H1 (cell line): ENCODE results near the gene MYO18A. TPM values are rescaled to one million over a fixed set of nuclear protein-coding genes. Genes with fewer than 3 reads are reported as not detected.

Experiments
- CTCF ChIA-PET: fragments of 300-600 bp; sonication (Branson Sonifier 250); formaldehyde crosslinking; loops from one replicate; lab custom pipeline; 2021; ENCODE audit not compliant: partially characterized antibody; lab: Charles Lee
- POLR2A ChIA-PET: fragments of 300-600 bp; sonication (Branson Sonifier 250); formaldehyde crosslinking; loops from one replicate; lab custom pipeline; 2021; ENCODE audit warnings: inconsistent platforms; ENCODE audit not compliant: partially characterized antibody; lab: Charles Lee
- DNase-seq, 2 experiments: peaks; one replicate each; pipeline versions ENCODE4 v3.0.0 to v3.0.0-alpha.2; 2010 to 2022; ENCODE audit warnings: low spot score in 2 of 2, low read depth in 1 of 2, mixed read lengths in 1 of 2
- FAIRE-seq: peaks from 2 replicates; lab custom pipeline; 2011; peaks lifted over from hg19 to GRCh38; lab: Jason Lieb, UNC
- H2AFZ ChIP-seq: 2 replicates; pipeline ENCODE4 v1.8.1; 2012; ENCODE audit warnings: low read length, inconsistent platforms
- H2AK5ac ChIP-seq: 2 replicates; pipeline ENCODE4 v1.6.1; 2013; ENCODE audit warnings: low read depth, low read length
- H2BK120ac ChIP-seq: replicated peaks from 2 replicates; pipeline ENCODE3; 2013; ENCODE audit warnings: low read depth, low read length, inconsistent platforms
- H2BK12ac ChIP-seq: 2 replicates; pipeline ENCODE4 v1.6.1; 2013; ENCODE audit warnings: low read depth, low read length
- H2BK15ac ChIP-seq: 2 replicates; pipeline ENCODE4 v1.6.1; 2013; ENCODE audit warnings: low read length
- H2BK20ac ChIP-seq: 2 replicates; pipeline ENCODE4 v1.6.1; 2013; ENCODE audit warnings: low read length
- H2BK5ac ChIP-seq: 2 replicates; pipeline ENCODE4 v1.6.1; 2013; ENCODE audit warnings: low read depth, low read length
- H3K14ac ChIP-seq: 2 replicates; pipeline ENCODE4 v1.6.1; 2013; ENCODE audit warnings: inconsistent platforms; ENCODE audit not compliant: insufficient read length
- H3K18ac ChIP-seq: 2 replicates; pipeline ENCODE4 v1.6.1; 2013; ENCODE audit warnings: low read length; ENCODE audit errors: extremely low read depth
- H3K23ac ChIP-seq: 2 replicates; pipeline ENCODE4 v1.6.1; 2013; ENCODE audit warnings: inconsistent platforms; ENCODE audit not compliant: insufficient read length
- H3K23me2 ChIP-seq: 2 replicates; pipeline ENCODE4 v1.6.1; 2013; ENCODE audit warnings: low read depth, low read length
- H3K27ac ChIP-seq: 2 replicates; pipeline ENCODE4 v1.6.1; 2011; ENCODE audit warnings: low read depth, low read length, inconsistent platforms
- H3K27me3 ChIP-seq, 4 experiments: replicated peaks in 1 of 4; 1 replicate in 1 of 4; 2 replicates in 3 of 4; pipeline versions ENCODE4 v1.6.1 to v1.8.1; 2011 to 2013; ENCODE audit warnings: low read length in 3 of 4, mild to moderate bottlenecking in 3 of 4, inconsistent platforms in 2 of 4, mixed read lengths in 2 of 4, moderate library complexity in 1 of 4; ENCODE audit not compliant: control insufficient read depth in 3 of 4, insufficient read depth in 3 of 4; ENCODE audit errors: extremely low read depth in 1 of 4
- H3K36me3 ChIP-seq, 4 experiments: 2 replicates each; pipeline versions ENCODE4 v1.6.1 to v1.8.1; 2011 to 2013; ENCODE audit warnings: mild to moderate bottlenecking in 4 of 4, low read length in 3 of 4, moderate library complexity in 2 of 4, control low read depth in 1 of 4, inconsistent platforms in 1 of 4; ENCODE audit not compliant: insufficient read depth in 4 of 4, control insufficient read depth in 2 of 4
- H3K4ac ChIP-seq: replicated peaks from 2 replicates; pipeline ENCODE3; 2013; ENCODE audit warnings: low read length, low read depth, mixed read lengths, inconsistent platforms; ENCODE audit not compliant: insufficient read length
- H3K4me1 ChIP-seq, 4 experiments: replicated peaks in 1 of 4; 1 replicate in 1 of 4; 2 replicates in 3 of 4; pipeline versions ENCODE4 v1.6.1 to v1.8.1; 2011 to 2013; ENCODE audit warnings: low read length in 3 of 4, inconsistent platforms in 2 of 4, mixed read lengths in 1 of 4; ENCODE audit not compliant: insufficient read depth in 4 of 4, control insufficient read depth in 3 of 4
- H3K4me2 ChIP-seq, 2 experiments: 2 replicates each; pipeline versions ENCODE4 v1.6.1 to v1.8.1; 2011 to 2013; ENCODE audit warnings: low read depth in 2 of 2, low read length in 2 of 2, control low read depth in 1 of 2, inconsistent platforms in 1 of 2, mild to moderate bottlenecking in 1 of 2; ENCODE audit not compliant: insufficient read depth in 1 of 2
- H3K4me3 ChIP-seq, 4 experiments: fragments of 200-600, 300-600 bp in 1 of 4; sonication (generic), shearing (Covaris generic), sonication (Bioruptor Twin) in 1 of 4; 2 replicates each; pipeline versions ENCODE4 v1.5.1 to v1.8.1; 2011 to 2016; ENCODE audit warnings: low read length in 4 of 4, low read depth in 3 of 4, control low read depth in 2 of 4, inconsistent platforms in 2 of 4, mild to moderate bottlenecking in 2 of 4, mixed read lengths in 1 of 4, moderate library complexity in 1 of 4; ENCODE audit not compliant: insufficient read depth in 2 of 4; ENCODE audit errors: extremely low read depth in 1 of 4
- H3K56ac ChIP-seq: replicated peaks from 2 replicates; pipeline ENCODE3; 2013; ENCODE audit warnings: low read depth, mild to moderate bottlenecking, mixed read lengths, low read length, inconsistent platforms; ENCODE audit not compliant: insufficient read length
- H3K79me1 ChIP-seq: 2 replicates; pipeline ENCODE4 v1.6.1; 2013; ENCODE audit warnings: low read depth, low read length, control low read depth
- H3K79me2 ChIP-seq, 2 experiments: 2 replicates each; pipeline versions ENCODE4 v1.6.1 to v1.8.1; 2012 to 2013; ENCODE audit warnings: low read length in 2 of 2, mild to moderate bottlenecking in 2 of 2, inconsistent platforms in 1 of 2; ENCODE audit not compliant: insufficient read depth in 2 of 2, control insufficient read depth in 1 of 2
- H3K9ac ChIP-seq, 4 experiments: replicated peaks in 1 of 4; 1 replicate in 1 of 4; 2 replicates in 3 of 4; pipeline versions ENCODE4 v1.6.1 to v1.8.1; 2011 to 2013; ENCODE audit warnings: low read depth in 3 of 4, low read length in 3 of 4, control low read depth in 2 of 4, mild to moderate bottlenecking in 2 of 4, moderate library complexity in 2 of 4, inconsistent platforms in 1 of 4; ENCODE audit errors: extremely low read depth in 1 of 4
- H3K9me3 ChIP-seq, 2 experiments: 2 replicates each; pipeline versions ENCODE4 v1.6.1 to v1.8.1; 2012 to 2013; ENCODE audit warnings: mild to moderate bottlenecking in 2 of 2, moderate library complexity in 2 of 2, control low read depth in 1 of 2, inconsistent platforms in 1 of 2, low read depth in 1 of 2, low read length in 1 of 2, mixed read lengths in 1 of 2; ENCODE audit not compliant: insufficient read depth in 2 of 2
- H4K20me1 ChIP-seq, 2 experiments: replicated peaks in 1 of 2; 2 replicates each; pipeline versions ENCODE3 to v1.8.1; 2011 to 2013; ENCODE audit warnings: inconsistent platforms in 2 of 2, low read length in 2 of 2, mild to moderate bottlenecking in 1 of 2; ENCODE audit not compliant: insufficient read depth in 2 of 2, control insufficient read depth in 1 of 2
- H4K5ac ChIP-seq: 2 replicates; pipeline ENCODE4 v1.6.1; 2013; ENCODE audit warnings: low read length, low read depth, mixed read lengths, inconsistent platforms; ENCODE audit not compliant: insufficient read length
- H4K8ac ChIP-seq: 2 replicates; pipeline ENCODE4 v1.8.0; 2013; ENCODE audit warnings: mild to moderate bottlenecking, moderate library complexity, low read length, inconsistent platforms; ENCODE audit not compliant: insufficient read depth; ENCODE audit errors: extremely low read depth
- H4K91ac ChIP-seq: replicated peaks from 2 replicates; pipeline ENCODE3; 2013; ENCODE audit warnings: low read length, mixed read lengths, inconsistent platforms; ENCODE audit not compliant: insufficient read length
- BCL11A ChIP-seq, 2 experiments: IDR thresholded peaks; one replicate each; pipeline ENCODE4 v1.6.1; 2011; ENCODE audit warnings: low read depth in 2 of 2, low read length in 2 of 2, mild to moderate bottlenecking in 2 of 2
- CEBPB ChIP-seq: IDR thresholded peaks from 2 replicates; pipeline ENCODE4 v1.6.1; 2012; ENCODE audit warnings: low read depth, low read length
- CREB1 ChIP-seq: IDR thresholded peaks from 2 replicates; pipeline ENCODE4 v1.6.1; 2012; ENCODE audit warnings: inconsistent platforms
- FOSL1 ChIP-seq: IDR thresholded peaks from 2 replicates; pipeline ENCODE4 v1.6.1; 2011; ENCODE audit warnings: mild to moderate bottlenecking, low read depth, low read length, moderate library complexity; ENCODE audit not compliant: insufficient read depth
- GTF2F1 ChIP-seq: IDR thresholded peaks from 2 replicates; pipeline ENCODE4 v1.6.1; 2012; ENCODE audit warnings: low read depth, low read length, improper control_type of control experiment, borderline replicate concordance
- HDAC6 ChIP-seq: IDR thresholded peaks from one replicate; pipeline ENCODE4 v1.7.1; 2012; ENCODE audit warnings: low read depth, mild to moderate bottlenecking, inconsistent platforms, low read length, moderate library complexity
- KDM1A ChIP-seq: fragments of 200-600, 300-600 bp; sonication (generic); IDR thresholded peaks from 2 replicates; pipeline ENCODE4 v1.7.1; 2016; ENCODE audit warnings: mild to moderate bottlenecking, low read length, borderline replicate concordance
- MAX ChIP-seq: IDR thresholded peaks from 2 replicates; pipeline ENCODE4 v1.6.1; 2012; ENCODE audit warnings: inconsistent platforms
- NANOG ChIP-seq: IDR thresholded peaks from 2 replicates; pipeline ENCODE4 v1.6.1; 2011; ENCODE audit warnings: low read length, low read depth, mild to moderate bottlenecking, inconsistent platforms; ENCODE audit not compliant: insufficient read depth, poor library complexity, severe bottlenecking
- RBBP5 ChIP-seq: IDR thresholded peaks from 2 replicates; pipeline ENCODE4 v1.7.1; 2012; ENCODE audit warnings: low read depth, mild to moderate bottlenecking, inconsistent platforms, low read length, moderate library complexity, borderline replicate concordance
- RXRA ChIP-seq: IDR thresholded peaks from 2 replicates; pipeline ENCODE4 v1.6.1; 2011; ENCODE audit warnings: low read depth, mild to moderate bottlenecking, low read length, moderate library complexity; ENCODE audit not compliant: insufficient read depth
- SAP30 ChIP-seq: fragments of 300-600 bp; sonication (generic); IDR thresholded peaks from 2 replicates; pipeline ENCODE4 v1.7.1; 2012; ENCODE audit warnings: low read length, moderate library complexity, mild to moderate bottlenecking, inconsistent platforms; ENCODE audit not compliant: insufficient read depth, insufficient replicate concordance
- SIN3A ChIP-seq, 2 experiments: IDR thresholded peaks in 1 of 2; conservative IDR thresholded peaks in 1 of 2; 2 replicates each; pipeline ENCODE4 v1.6.1; 2011 to 2012; ENCODE audit warnings: low read length in 2 of 2, improper control_type of control experiment in 1 of 2, low read depth in 1 of 2, mild to moderate bottlenecking in 1 of 2
- SRF ChIP-seq: IDR thresholded peaks from 2 replicates; pipeline ENCODE4 v1.6.1; 2011; ENCODE audit warnings: mild to moderate bottlenecking, low read depth, low read length, moderate library complexity
- WGBS, 2 experiments: shearing (Covaris generic) in 1 of 2; methylation state at CpG; one replicate each; pipeline versions ENCODE4 v1.1.6 to v1.1.7; 2013 to 2015; ENCODE audit warnings: low lambda C conversion rate in 2 of 2, mixed read lengths in 2 of 2, inconsistent platforms in 1 of 2, low coverage in 1 of 2, missing lambda C conversion rate in 1 of 2; ENCODE audit not compliant: insufficient replicate concordance in 2 of 2, insufficient coverage in 1 of 2, insufficient read length in 1 of 2; ENCODE audit errors: extremely low coverage in 1 of 2, missing lambda C conversion rate in 1 of 2; 5-methylcytosine and 5-hydroxymethylcytosine counted together
- polyA plus RNA-seq, 7 experiments: library from polyadenylated mRNA; depleted of rRNA in 3 of 7; stranded (reverse) in 5 of 7; unstranded in 2 of 7; fragments of >200 nt in 5 of 7; fragments of 200-250 nt in 2 of 7; gene quantifications; 1 replicate in 5 of 7; 2 replicates in 1 of 7; 4 replicates in 1 of 7; pipeline versions ENCODE4 v1.2.1 to v1.2.3, GENCODE V29; 2011 to 2013; ENCODE audit warnings: missing spikeins in 2 of 7, mixed read lengths in 2 of 7
- total RNA-seq: library from RNA; stranded (reverse); fragmentation: NEBNext Ultra II Directional; extraction: Animal tissue kit (Norgen Biotek cat#: 25700); gene quantifications from 2 replicates; pipeline ENCODE4 v1.2.1, GENCODE V29; 2021

The MYO18A gene
- total and polyA plus RNA-seq, 2 of the 8 experiments (the other 6 are each of a cell fraction or from before 2014, with no cell fraction given) = 7.6 to 43.8 TPM

- 94% methylated on average over 1 of the region's 1 CpG; no CpG with 5 or more reads in 1 of the 2 experiments for WGBS, 2 experiments
- FAIRE-seq = no peak
Observed at GRCh38 chr17:29172589-29172988, 7.6 kb downstream of the MYO18A start.

More at GRCh38 chr17:29172589-29172988, 7.6 kb downstream of the MYO18A start:
- Histone ChIP-seq H2BK15ac (no peak overlapping the region), H3K4me3 (no peak overlapping the region), H3K9ac (no peak overlapping the region), H4K91ac (no peak overlapping the region), H4K5ac (no peak overlapping the region), H3K14ac (no peak overlapping the region), H3K27me3 (no peaks in the 10 kb centered on the region), H3K4ac (no peak overlapping the region), H3K79me1 (peaks cover 5% of the 10 kb centered on the region), H3K36me3 (no peaks in the 10 kb centered on the region), H2BK5ac (no peak overlapping the region), H2AK5ac (no peak overlapping the region), H2BK12ac (no peak overlapping the region), H3K4me1 (peaks cover 0 to 10% (median 4%) of the 10 kb centered on the region in 4 experiments; a peak in 5 of 7 replicates), H3K27ac (no peak overlapping the region), H4K20me1 (peaks cover 0 to 2% of the 10 kb centered on the region in 2 experiments), H3K9me3 (no peaks in the 10 kb centered on the region), H2BK120ac (no peak overlapping the region), H3K18ac (no peak overlapping the region), H4K8ac (no peak overlapping the region), H3K23ac (no peak overlapping the region), H3K56ac (no peak overlapping the region), H3K4me2 (no peak overlapping the region), H2BK20ac (no peak overlapping the region), H2AFZ (no peak overlapping the region), H3K79me2 (peaks cover 0 to 26% of the 10 kb centered on the region in 2 experiments; a peak in 2 of 4 replicates), H3K23me2 (peaks cover 4% of the 10 kb centered on the region; the same call in 1 of the 2 replicates)
- DNase-seq = no peak
- TF ChIP-seq BCL11A (IDR thresholded peaks at IDR 0.05; ENCODE audit: low read depth in 2 of 2, low read length in 2 of 2) (no peak), CREB1 (no peak), SAP30 (no peak), NANOG (no peak), CEBPB (no peak), FOSL1 (no peak), KDM1A (no peak), SRF (no peak), RXRA (no peak), RBBP5 (no peak), MAX (no peak), GTF2F1 (no peak), HDAC6 (no peak), SIN3A (conservative IDR thresholded peaks at IDR 0.05 in 1 of 2, IDR thresholded peaks at IDR 0.05 in 1 of 2; ENCODE audit: low read depth in 1 of 2, low read length in 2 of 2) (no peak)
- ChIA-PET POLR2A (no interaction called here), CTCF (interaction anchor here (1.2 to 42.5 kb wide), 6 partner anchors 8 to 47 kb away, joined by 3 to 731 read pairs (median 6); partner anchors contain the start of gene MYO18A)
